ENCODE measurements around the gene GLG1. TPM values are rescaled to one million over a fixed set of nuclear protein-coding genes. Genes with fewer than 3 reads are reported as not detected.

The GLG1 gene
- total RNA-seq, 1 experiment from 2014 or later: 117 TPM

DNA sequence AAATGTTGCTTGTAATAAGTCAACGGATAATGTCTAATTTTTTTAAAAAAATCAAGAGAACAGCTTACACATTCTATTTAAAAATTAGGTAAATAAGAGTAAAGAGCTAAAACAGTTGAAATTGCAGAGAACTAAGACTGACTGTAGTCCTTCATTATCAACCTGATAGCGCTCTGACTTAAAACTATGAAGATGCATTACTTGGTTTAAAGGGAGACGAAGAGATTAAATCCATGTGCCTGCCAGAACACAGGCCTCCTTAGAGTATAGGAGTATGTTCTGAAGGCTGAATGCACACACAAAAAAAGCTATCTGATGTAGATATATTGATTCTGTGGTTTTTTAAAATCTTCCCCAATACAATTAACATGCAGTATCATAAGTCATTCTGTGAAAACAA, 28.5 kb downstream of the GLG1 start:
- H3K4me2 ChIP-seq: peak overlapping the region; percentile 52
- CTCF ChIA-PET: no interaction called here
- H4K20me1 ChIP-seq (ENCODE audit: insufficient read depth): peaks cover 6% of the 10 kb centered on the region; the same call in 1 of the 2 replicates
- peaks cover 25% of the 10 kb centered on the region for H3K4me1 ChIP-seq (replicated peaks; ENCODE audit: insufficient read depth)
- H3K27ac ChIP-seq: peak overlapping the region; percentile 77
- peaks cover 89% of the 10 kb centered on the region for H3K79me2 ChIP-seq (ENCODE audit: low read depth)
- TF ChIP-seq EZH2 (IDR thresholded peaks at IDR 0.05; ENCODE audit: low read depth): no peak
- TF ChIP-seq CTCF (conservative IDR thresholded peaks at IDR 0.05): no peak
- POLR2A ChIA-PET (ENCODE audit: unreplicated experiment): no interaction called here
- no peaks in the 10 kb centered on the region for H3K9me3 ChIP-seq (ENCODE audit: insufficient read depth, low read depth)
- no peaks in the 10 kb centered on the region for H3K9me2 ChIP-seq (ENCODE audit: insufficient read depth)
- intact Hi-C loops (cut with micrococcal nuclease; ENCODE audit: unreplicated experiment): no loop called here
- H3K4me3 ChIP-seq: no peak overlapping the region
- no peaks in the 10 kb centered on the region for H3K36me3 ChIP-seq (ENCODE audit: low read depth)
- no TSS peak for BruUV-seq (replicated peaks)
- no peak overlapping the region for H2AFZ ChIP-seq
- no peak for DNase-seq
- peaks cover 13% of the 10 kb centered on the region for H3F3A ChIP-seq (ENCODE audit: insufficient read depth, low read depth)
- H3K27me3 ChIP-seq (ENCODE audit: insufficient read depth, low read depth): no peaks in the 10 kb centered on the region

GRCh38 chr16:74577882-74578366, 29.0 kb downstream of the GLG1 start:
- no TSS peak for BruUV-seq (replicated peaks)
- Histone ChIP-seq H3K4me3 (no peak overlapping the region), H3K36me3 (ENCODE audit: low read depth) (no peaks in the 10 kb centered on the region), H2AFZ (no peak overlapping the region), H3K27me3 (ENCODE audit: insufficient read depth, low read depth) (no peaks in the 10 kb centered on the region), H4K20me1 (ENCODE audit: insufficient read depth) (peaks cover 6% of the 10 kb centered on the region), H3K9me2 (ENCODE audit: insufficient read depth) (no peaks in the 10 kb centered on the region), H3K4me1 (replicated peaks; ENCODE audit: insufficient read depth) (peaks cover 21% of the 10 kb centered on the region), H3F3A (ENCODE audit: insufficient read depth, low read depth) (peaks cover 13% of the 10 kb centered on the region), H3K79me2 (ENCODE audit: low read depth) (peaks cover 84% of the 10 kb centered on the region), H3K9me3 (ENCODE audit: insufficient read depth, low read depth) (no peaks in the 10 kb centered on the region), H3K4me2 (peak overlapping the region; percentile 52), H3K27ac (peak overlapping the region; percentile 77)
- intact Hi-C loops (cut with micrococcal nuclease; ENCODE audit: unreplicated experiment): no loop called here
- TF ChIP-seq EZH2 (IDR thresholded peaks at IDR 0.05; ENCODE audit: low read depth) (no peak), CTCF (conservative IDR thresholded peaks at IDR 0.05) (no peak)
- DNase-seq: peak in 1 of 2 experiments; percentile 84
- CTCF ChIA-PET: no interaction called here
- POLR2A ChIA-PET (ENCODE audit: unreplicated experiment): no interaction called here

- POLR2A ChIA-PET (ENCODE audit: unreplicated experiment): interaction anchor here (0.6 kb wide), 1 partner anchor 114 kb away, joined by 7 read pairs; no protein-coding TSS in a partner anchor
- H3K36me3 ChIP-seq (ENCODE audit: low read depth): no peaks in the 10 kb centered on the region
- H3K4me3 ChIP-seq: no peak overlapping the region
- peaks cover 75% of the 10 kb centered on the region for H3K79me2 ChIP-seq (ENCODE audit: low read depth)
- no peak overlapping the region for H3K4me2 ChIP-seq
- no peak overlapping the region for H2AFZ ChIP-seq
- H3K27me3 ChIP-seq (ENCODE audit: insufficient read depth, low read depth): no peaks in the 10 kb centered on the region
- H3K9me2 ChIP-seq (ENCODE audit: insufficient read depth): no peaks in the 10 kb centered on the region
- BruUV-seq (replicated peaks): no TSS peak
- CTCF ChIA-PET: no interaction called here
- H4K20me1 ChIP-seq (ENCODE audit: insufficient read depth): peaks cover 10% of the 10 kb centered on the region
- H3K4me1 ChIP-seq (replicated peaks; ENCODE audit: insufficient read depth): peaks cover 20% of the 10 kb centered on the region
- intact Hi-C loops (cut with micrococcal nuclease; ENCODE audit: unreplicated experiment): no loop called here
- no peaks in the 10 kb centered on the region for H3K9me3 ChIP-seq (ENCODE audit: insufficient read depth, low read depth)
- H3K27ac ChIP-seq: no peak overlapping the region
- peaks cover 13% of the 10 kb centered on the region for H3F3A ChIP-seq (ENCODE audit: insufficient read depth, low read depth)
- DNase-seq: no peak
- TF ChIP-seq CTCF (conservative IDR thresholded peaks at IDR 0.05) (no peak), EZH2 (IDR thresholded peaks at IDR 0.05; ENCODE audit: low read depth) (no peak)
These were observed 30.9 kb downstream of the GLG1 start for GRCh38 chr16:74575807-74576643.

Measured in PC-9 (cell line).